ENCODE measurements around the gene ENOX1.

Gene ENOX1

DNA sequence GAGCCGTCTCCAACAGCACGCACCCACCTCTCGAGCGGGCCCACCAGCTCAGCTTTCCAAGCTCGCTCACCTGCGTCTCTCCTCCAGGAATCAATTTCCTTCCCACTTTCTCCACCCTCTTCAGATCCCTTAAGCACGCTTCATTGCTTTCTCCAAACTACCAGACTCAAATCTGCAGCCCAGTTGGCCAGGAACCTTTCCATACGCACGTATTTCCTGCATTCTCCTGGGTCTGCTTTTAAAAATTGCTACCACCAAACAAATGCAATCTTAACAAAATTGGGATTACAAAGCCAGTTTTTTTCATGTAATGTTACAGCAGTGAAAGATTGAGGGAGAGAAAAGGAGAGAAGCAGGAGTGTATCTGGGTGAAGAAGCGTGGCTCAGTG is 1.5 kb downstream of the ENOX1 start:
- DNase-seq, result no peak

DNA sequence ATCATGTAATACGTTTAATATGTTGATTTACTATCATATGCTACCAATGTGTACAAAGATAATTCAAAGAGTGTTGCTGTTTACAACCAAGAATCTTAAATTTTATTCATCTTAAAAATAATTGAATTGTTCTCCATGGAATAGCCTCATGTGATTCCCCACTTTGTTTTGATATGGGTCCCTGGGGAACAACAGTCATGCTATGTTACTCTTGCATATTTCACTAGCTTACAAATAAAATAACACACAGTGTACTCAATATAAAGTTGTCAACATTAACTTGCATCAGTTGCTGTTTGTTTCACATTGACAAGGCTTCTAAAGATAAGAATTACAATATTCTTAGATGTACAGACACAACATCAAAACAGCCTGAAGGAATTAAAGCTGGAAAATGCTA is 2.3 kb downstream of the ENOX1 start:
- no peak for DNase-seq

DNA sequence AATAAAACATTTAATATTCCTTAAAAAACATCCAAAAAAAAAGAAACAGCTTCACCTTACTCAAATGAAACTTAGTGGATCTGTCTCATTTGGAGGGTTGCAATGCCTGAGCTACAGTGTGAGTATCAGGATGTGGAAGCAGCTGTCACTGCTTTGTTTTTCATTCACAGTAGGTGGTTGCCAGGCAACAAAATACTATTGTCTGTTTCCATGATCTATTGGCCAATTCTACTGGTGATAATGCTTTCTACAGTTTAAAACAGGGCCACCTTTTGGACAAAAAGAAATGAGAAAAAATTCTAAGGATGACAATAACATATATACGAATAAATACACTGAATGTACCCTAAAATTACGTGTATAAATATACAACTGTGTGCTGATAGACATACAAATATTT is 3.0 kb downstream of the ENOX1 start:
- peak; percentile 77 for DNase-seq

DNA sequence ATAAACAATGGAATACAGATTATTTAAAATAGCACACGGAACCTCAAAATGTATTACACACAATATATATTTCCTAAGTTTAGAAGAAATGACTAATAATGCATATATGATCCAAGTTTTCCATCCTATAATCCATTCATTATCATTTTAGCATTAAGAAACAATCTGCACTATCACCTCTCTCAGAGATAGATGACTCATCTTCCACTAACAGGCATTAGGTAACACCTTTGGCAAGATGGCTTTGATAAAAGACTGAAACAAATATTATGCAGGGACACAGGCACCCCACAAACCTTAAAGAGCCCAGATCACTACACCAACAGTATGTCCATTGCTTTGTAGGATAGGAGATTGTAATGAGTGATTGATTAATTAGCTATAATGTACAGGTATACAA is 4.1 kb downstream of the ENOX1 start:
- DNase-seq, result no peak

DNA sequence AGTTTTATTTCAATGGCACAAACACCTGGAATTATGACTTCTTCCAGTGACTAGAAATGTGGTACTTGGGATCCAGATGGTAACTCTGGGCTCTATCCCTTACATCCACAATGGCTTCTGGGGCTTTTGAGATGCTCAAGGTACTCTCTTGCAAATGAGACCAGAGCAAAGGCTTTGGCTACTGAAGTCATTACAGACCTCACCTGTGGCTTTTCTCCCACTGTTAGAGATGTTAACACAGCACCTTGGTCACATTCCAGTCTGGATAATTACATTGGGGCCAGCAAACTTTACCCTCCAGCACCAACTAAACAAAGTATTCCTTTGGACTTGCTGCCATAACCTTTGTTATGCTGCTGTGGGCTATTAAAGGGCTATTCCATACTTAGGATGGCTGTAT is 6.1 kb downstream of the ENOX1 start:
- no peak for DNase-seq

- peak; percentile 15 for DNase-seq
Measured at GRCh38 chr13:43776501-43777079, 10.2 kb downstream of the ENOX1 start.

GRCh38 chr13:43776006-43776405 is 10.8 kb downstream of the ENOX1 start:
- DNase-seq, result no peak

DNA sequence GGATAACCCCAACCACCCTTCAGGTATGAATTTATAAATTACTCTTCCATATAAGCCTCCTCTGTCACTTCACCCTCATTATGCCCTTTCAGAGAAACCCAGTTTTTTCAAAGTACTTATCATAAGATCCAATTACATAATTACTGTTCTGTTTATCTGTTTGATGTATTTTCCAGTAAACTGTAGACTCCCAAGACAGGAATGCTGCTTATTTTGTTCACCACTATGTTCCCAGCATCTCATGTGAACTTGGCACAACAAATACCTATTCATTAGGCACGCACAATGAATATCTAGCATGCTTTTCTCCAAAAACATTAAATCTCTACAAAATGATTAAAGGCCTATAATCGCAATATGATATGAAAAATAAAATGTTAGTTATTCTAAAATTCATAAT is 13.2 kb downstream of the ENOX1 start:
- DNase-seq, result no peak

- DNase-seq, result no peak
Measured at GRCh38 chr13:43770871-43771270, 15.9 kb downstream of the ENOX1 start.

GRCh38 chr13:43769529-43769928 is 17.2 kb downstream of the ENOX1 start:
- no peak for DNase-seq

GRCh38 chr13:43767341-43767931 is 19.3 kb downstream of the ENOX1 start:
- DNase-seq, result no peak

GRCh38 chr13:43766725-43767124 is 20.0 kb downstream of the ENOX1 start:
- no peak for DNase-seq

DNA sequence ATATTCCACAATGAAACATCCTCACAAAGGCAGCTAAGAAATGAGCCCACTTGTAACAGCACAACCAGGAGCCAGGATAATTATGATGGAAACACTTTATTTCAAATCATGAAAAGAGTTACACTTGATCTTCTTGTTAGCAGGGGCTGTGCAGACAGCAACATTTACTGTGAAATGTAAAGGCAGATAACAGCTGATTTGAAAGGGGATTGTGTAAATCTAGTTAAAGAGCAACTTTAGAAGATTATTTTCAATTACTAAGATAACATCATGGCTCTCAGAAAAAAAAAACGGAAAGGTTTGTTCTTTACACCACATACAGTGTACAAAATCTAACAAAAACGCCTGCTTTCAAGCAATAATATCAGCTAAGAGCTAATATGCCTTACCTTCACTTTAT is 22.4 kb downstream of the ENOX1 start:
- no peak for DNase-seq

DNA sequence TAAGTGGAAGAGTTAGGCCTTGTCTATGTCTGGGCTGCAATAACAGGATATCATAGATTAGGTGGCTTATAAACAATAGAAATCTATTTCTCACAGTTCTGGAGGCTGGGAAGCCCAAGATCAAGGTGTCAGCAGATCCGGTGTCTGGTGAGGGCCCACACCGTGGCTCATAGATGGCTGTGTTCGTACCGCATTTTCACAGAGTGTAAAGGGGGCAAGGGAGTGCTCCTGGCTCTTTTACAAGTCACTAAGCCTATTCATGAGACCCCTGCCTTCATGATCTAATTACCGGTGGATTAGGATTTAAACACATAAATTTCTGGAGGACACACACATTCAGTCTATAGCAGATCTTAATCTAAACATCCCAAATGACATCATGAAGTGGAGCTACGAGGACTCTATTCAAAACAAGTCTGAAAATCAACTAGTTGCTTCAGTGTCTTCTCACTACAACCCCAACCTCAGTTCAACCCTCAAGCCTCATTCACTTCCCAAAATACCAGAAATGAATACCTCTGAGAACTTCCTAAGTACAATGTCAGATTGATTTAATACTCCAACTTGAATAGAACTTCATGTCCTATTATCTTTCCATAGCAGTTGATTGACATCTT is 23.5 kb downstream of the ENOX1 start:
- DNase-seq, result no peak

DNA sequence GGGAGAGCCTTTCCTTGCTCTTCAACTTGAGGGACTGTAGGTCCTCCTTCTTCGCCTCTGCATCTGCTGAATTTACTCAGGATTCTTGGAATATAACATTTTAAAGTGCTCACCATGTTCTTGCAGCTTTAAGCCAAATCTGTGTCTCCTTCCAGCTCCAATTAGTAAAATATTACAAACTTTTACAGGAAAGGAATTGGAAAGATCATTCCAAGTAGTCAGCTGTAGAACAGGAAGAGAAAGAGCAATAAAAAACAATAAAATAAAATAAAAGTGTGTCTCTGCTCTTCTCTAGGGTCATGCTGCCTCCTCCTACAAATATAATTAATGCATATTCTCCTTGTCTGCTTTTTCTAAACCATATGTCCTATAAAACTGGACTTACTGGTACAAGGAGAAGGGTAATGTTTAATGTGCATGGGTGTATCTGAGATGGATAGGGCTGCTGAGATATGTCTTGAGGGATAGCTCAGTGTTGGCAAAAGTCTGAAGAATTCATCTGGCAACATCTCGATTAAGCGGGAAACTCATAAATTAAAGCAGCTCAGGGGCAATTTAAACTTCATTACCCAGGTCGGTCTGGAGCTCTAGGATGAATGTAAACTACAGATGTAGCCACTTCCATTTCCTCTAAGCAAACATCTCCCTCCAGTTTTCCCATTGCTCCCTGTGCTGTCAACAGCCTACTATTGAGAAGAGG is 25.0 kb downstream of the ENOX1 start:
- peak; percentile 10 for DNase-seq

DNA sequence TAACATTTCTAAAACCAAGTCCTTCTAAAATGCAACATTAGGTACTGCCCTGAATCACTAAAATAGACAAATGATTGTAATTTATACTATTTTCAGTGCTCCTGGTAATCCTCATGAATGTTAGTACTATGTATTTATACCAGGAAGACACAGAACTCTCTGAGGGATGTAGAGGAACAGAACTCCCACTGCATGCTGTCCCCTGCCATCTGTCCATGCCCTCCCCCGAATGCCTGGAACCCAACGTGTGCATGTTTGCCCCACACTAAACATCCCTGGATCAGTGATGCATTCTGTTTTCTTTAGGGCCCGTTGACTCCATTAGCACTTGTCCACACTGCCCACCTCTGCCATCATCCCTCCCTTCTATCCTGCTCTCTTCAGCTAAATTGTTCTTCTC is 26.5 kb downstream of the ENOX1 start:
- DNase-seq, result no peak

- no peak for DNase-seq
Measured at GRCh38 chr13:43758834-43759233, 27.9 kb downstream of the ENOX1 start.

DNA sequence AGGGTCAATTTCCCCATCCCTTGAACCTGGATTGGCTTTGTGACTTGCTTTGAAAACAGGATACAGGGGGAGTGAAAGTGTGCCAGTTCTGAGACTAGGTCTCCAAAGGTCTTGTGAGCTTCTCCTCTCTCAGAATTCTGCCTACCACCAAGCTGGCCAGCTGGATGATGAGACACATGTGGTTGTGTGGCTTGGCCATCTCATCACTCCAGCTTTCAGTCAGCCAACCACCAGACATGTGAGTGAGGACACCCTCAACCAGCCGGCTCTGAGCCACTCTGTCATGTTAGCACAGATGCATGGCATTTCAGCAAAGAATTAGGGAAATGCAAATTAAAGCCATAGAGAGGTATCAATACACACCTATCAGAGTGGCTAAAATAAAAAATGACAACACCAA is 29.5 kb downstream of the ENOX1 start:
- DNase-seq, result no peak

DNA sequence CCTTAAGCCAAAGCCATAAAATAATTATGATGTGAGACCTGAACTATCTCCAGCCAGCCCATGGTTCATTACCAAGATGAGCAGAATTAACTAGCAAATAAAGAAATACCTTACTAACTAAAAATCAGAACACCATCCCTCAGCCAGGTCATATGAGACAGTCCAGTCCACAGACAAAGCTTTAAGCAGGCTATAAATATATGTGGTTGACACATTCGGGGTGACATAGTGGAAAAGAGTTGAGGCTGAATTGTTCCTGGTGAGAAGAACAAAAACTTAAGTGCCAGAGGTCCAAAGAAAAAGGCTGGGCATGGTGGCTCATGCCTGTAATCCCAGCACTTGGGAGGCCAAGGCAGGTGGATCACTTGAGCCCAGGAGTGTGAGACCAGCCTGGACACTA is 30.9 kb downstream of the ENOX1 start:
- no peak for DNase-seq

- no peak for DNase-seq
Measured at GRCh38 chr13:43751624-43752023, 35.1 kb downstream of the ENOX1 start.

DNA sequence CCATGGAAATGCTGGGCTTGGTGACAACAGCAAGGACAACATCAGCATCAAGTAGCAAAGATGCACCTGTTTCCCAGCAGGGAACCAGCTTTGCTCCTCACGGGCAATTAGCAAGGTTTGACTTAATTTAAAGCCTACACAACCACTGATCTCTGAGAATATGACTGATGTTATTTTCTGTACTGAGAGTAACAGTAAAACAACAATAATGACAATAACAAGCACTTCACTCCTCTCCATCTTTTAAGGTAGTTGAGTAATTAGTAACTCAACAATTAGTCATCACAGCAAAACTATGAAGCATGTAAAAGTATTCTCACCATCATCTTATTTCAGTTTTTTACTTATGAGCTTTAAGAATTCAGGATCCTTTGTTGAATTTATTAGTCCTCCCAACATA is 37.3 kb downstream of the ENOX1 start:
- DNase-seq, result no peak

GRCh38 chr13:43744261-43745031 is 42.3 kb downstream of the ENOX1 start:
- no peak for DNase-seq

DNA sequence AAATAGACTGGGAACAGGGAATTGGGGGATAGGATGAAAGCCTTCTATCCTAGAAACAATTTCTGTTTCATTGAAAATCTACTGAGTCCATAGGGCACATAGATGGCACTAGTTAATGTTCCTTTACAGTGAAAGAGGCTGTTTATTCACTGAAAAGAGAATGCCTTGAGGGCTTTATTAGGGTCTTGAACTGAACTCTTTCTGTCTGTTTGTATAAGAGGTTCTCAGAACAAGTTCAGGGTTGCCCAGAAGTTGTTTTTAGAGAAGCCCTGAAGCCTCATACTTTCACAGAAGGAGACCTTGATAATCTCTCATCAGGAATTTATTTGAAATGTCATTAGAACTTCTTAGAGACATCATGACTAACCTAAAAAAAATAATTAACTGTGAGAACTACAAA is 43.9 kb downstream of the ENOX1 start:
- DNase-seq, result no peak
